ENCODE data around the gene FBXL19. TPM values are rescaled to one million over a fixed set of nuclear protein-coding genes. Genes with fewer than 3 reads are reported as not detected.

The FBXL19 gene
- total and polyA plus RNA-seq, 2 experiments from 2014 or later: 0.64 to 18.2 TPM

GRCh38 chr16:30921748-30922419 is 1.5 kb upstream of the FBXL19 start:
- Histone ChIP-seq H3K27me3 (replicated peaks; ENCODE audit: insufficient read depth) (no peaks in the 10 kb centered on the region), H3K4me1 (ENCODE audit: insufficient read depth) (peaks cover 7% of the 10 kb centered on the region; the same call in 1 of the 2 replicates), H3K36me3 (ENCODE audit: low read depth) (no peaks in the 10 kb centered on the region), H3K9me3 (ENCODE audit: low read depth) (no peaks in the 10 kb centered on the region), H3K27ac (peak overlapping the region; percentile 57), H3K9ac (peak overlapping the region; percentile 62), H2AFZ (peak overlapping the region; percentile 90), H3K4me3 (peak overlapping the region; percentile 91), H3K79me2 (ENCODE audit: insufficient read depth) (peaks cover 7% of the 10 kb centered on the region), H3F3A (ENCODE audit: insufficient read depth) (no peaks in the 10 kb centered on the region), H3K4me2 (ENCODE audit: unreplicated experiment) (peak overlapping the region; percentile 83), H3K9me2 (ENCODE audit: insufficient read depth) (no peaks in the 10 kb centered on the region), H4K20me1 (ENCODE audit: insufficient read depth) (no peaks in the 10 kb centered on the region)
- in situ Hi-C loops (cut with MboI): no loop called here
- 1 to 2% methylated on average over 37 of the region's 37 CpGs for WGBS, 2 experiments (ENCODE audit: low coverage in 1 of 2, low lambda C conversion rate in 2 of 2, missing lambda C conversion rate in 2 of 2)
- no peak for TF ChIP-seq EZH2 (IDR thresholded peaks at IDR 0.05; ENCODE audit: insufficient read depth, poor library complexity, severe bottlenecking)
- no peak for TF ChIP-seq EZH2phosphoT487 (IDR thresholded peaks at IDR 0.05; ENCODE audit: insufficient read depth, low read depth)
- DNase-seq: peak; percentile 97

- Histone ChIP-seq H3K4me3 (peak overlapping the region; percentile 91), H3K9me3 (ENCODE audit: low read depth) (no peaks in the 10 kb centered on the region), H3K9me2 (ENCODE audit: insufficient read depth) (no peaks in the 10 kb centered on the region), H3K9ac (peak overlapping the region; percentile 79), H3F3A (ENCODE audit: insufficient read depth) (no peaks in the 10 kb centered on the region), H3K27ac (peak overlapping the region; percentile 89), H2AFZ (peak overlapping the region; percentile 90), H4K20me1 (ENCODE audit: insufficient read depth) (no peaks in the 10 kb centered on the region), H3K27me3 (replicated peaks; ENCODE audit: insufficient read depth) (no peaks in the 10 kb centered on the region), H3K36me3 (ENCODE audit: low read depth) (no peaks in the 10 kb centered on the region), H3K4me1 (ENCODE audit: insufficient read depth) (peaks cover 7% of the 10 kb centered on the region; the same call in 1 of the 2 replicates), H3K4me2 (ENCODE audit: unreplicated experiment) (peak overlapping the region; percentile 83), H3K79me2 (ENCODE audit: insufficient read depth) (peaks cover 7% of the 10 kb centered on the region)
- DNase-seq: peak; percentile 100
- TF ChIP-seq EZH2phosphoT487 (IDR thresholded peaks at IDR 0.05; ENCODE audit: insufficient read depth, low read depth) (no peak), EZH2 (IDR thresholded peaks at IDR 0.05; ENCODE audit: insufficient read depth, poor library complexity, severe bottlenecking) (no peak)
- 1% methylated on average over 42 of the region's 42 CpGs for WGBS, 2 experiments (ENCODE audit: low coverage in 1 of 2, low lambda C conversion rate in 2 of 2, missing lambda C conversion rate in 2 of 2)
- in situ Hi-C loops (cut with MboI): no loop called here
These were observed 882 bp upstream of the FBXL19 start for GRCh38 chr16:30922420-30922959.

DNA sequence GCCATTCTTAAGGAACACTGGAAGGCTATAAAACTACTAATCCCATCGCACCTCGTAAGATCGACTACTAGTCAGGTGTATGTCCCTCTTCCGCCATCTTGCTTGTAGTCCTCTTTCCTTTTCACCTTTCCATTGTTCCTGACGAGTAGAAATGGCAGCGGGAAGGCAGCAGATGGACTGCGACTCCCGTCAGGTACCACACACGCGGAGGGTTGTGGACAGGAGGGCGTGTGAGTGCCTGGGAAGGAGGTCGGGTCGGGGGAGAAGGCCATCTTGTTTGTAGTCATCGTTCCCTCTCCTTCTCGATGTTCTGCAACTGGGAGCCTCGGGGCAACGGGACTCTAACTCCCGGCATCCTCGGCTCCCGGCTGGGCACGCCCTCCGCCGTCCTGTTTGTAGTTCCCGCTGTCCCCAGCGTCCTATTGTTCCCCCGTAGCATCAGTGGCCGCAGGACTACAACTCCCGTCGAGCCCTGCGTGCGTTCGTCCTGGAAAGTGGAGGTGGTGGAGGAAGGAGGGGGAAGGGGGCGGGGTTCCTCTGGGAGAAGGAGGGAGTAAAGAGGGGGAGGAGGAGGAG is 324 bp upstream of the FBXL19 start:
- TF ChIP-seq EZH2 (IDR thresholded peaks at IDR 0.05; ENCODE audit: insufficient read depth, poor library complexity, severe bottlenecking) (no peak), EZH2phosphoT487 (IDR thresholded peaks at IDR 0.05; ENCODE audit: insufficient read depth, low read depth) (no peak)
- Histone ChIP-seq H3K4me2 (ENCODE audit: unreplicated experiment) (peak overlapping the region; percentile 59), H2AFZ (peak overlapping the region; percentile 89), H3K79me2 (ENCODE audit: insufficient read depth) (peaks cover 7% of the 10 kb centered on the region), H3K36me3 (ENCODE audit: low read depth) (no peaks in the 10 kb centered on the region), H3F3A (ENCODE audit: insufficient read depth) (no peaks in the 10 kb centered on the region), H4K20me1 (ENCODE audit: insufficient read depth) (no peaks in the 10 kb centered on the region), H3K9me2 (ENCODE audit: insufficient read depth) (no peaks in the 10 kb centered on the region), H3K27ac (peak overlapping the region; percentile 89), H3K4me1 (ENCODE audit: insufficient read depth) (peaks cover 7% of the 10 kb centered on the region; the same call in 1 of the 2 replicates), H3K4me3 (peak overlapping the region; percentile 91), H3K27me3 (replicated peaks; ENCODE audit: insufficient read depth) (no peaks in the 10 kb centered on the region), H3K9me3 (ENCODE audit: low read depth) (no peaks in the 10 kb centered on the region), H3K9ac (peak overlapping the region; percentile 79)
- in situ Hi-C loops (cut with MboI): no loop called here
- 1 to 2% methylated on average over 31 to 33 of the region's 33 CpGs for WGBS, 2 experiments (ENCODE audit: low coverage in 1 of 2, low lambda C conversion rate in 2 of 2, missing lambda C conversion rate in 2 of 2)
- peak; percentile 100 for DNase-seq

DNA sequence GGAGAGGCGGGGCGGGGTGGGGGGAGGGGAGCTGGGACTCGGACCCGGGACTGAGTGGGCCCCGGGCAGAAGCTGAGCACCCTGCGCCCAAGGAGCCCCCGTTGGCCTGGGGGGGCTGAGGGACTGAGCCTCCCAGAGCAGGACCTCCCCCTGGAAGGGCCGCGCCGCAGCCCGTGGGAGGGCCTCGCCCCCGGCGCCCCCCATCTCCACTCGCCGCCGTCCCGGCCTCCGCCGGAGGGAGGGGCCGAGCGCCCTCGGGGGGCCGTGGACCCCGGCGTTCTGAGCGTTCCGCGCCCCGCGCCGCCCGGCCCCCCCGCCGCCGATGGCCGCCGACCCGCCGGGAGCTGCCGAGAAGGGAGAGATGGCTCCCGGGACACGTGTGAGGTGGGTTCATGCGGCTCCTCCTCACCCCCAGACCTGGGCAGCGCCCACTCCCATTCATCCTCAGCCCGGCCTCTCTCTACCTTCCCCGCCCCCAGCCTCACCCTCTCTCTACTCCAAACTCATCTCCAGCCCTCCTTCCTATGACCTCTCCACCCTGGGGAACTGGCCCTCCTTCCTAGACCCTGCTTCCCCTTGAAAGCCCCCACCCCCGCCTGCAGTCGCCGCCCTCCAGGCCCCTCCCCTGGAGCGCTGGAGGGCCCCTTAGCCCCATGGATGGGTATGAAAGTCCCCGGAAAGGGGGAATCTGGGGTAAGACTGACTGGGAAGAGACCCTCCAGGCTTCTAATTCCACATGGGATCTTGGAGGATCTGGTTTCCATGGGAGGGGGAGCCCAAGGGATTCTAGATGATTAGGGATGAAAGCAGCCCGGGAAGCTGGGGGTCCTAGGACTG is 922 bp downstream of the FBXL19 start:
- peak; percentile 25 for DNase-seq
- peak overlapping the region; percentile 91 for H3K4me3 ChIP-seq
- H3F3A ChIP-seq (ENCODE audit: insufficient read depth): no peaks in the 10 kb centered on the region
- in situ Hi-C loops (cut with MboI): no loop called here
- no peak overlapping the region for H3K27ac ChIP-seq
- H3K4me2 ChIP-seq (ENCODE audit: unreplicated experiment): peak overlapping the region; percentile 83
- no peaks in the 10 kb centered on the region for H4K20me1 ChIP-seq (ENCODE audit: insufficient read depth)
- WGBS, 2 experiments (ENCODE audit: low coverage in 1 of 2, low lambda C conversion rate in 2 of 2, missing lambda C conversion rate in 2 of 2): 6 to 16% methylated on average over 13 to 44 of the region's 53 CpGs
- peak overlapping the region; percentile 61 for H3K9ac ChIP-seq
- no peaks in the 10 kb centered on the region for H3K36me3 ChIP-seq (ENCODE audit: low read depth)
- no peak overlapping the region for H2AFZ ChIP-seq
- H3K27me3 ChIP-seq (replicated peaks; ENCODE audit: insufficient read depth): no peaks in the 10 kb centered on the region
- no peaks in the 10 kb centered on the region for H3K9me2 ChIP-seq (ENCODE audit: insufficient read depth)
- H3K9me3 ChIP-seq (ENCODE audit: low read depth): no peaks in the 10 kb centered on the region
- TF ChIP-seq EZH2phosphoT487 (IDR thresholded peaks at IDR 0.05; ENCODE audit: insufficient read depth, low read depth): no peak
- TF ChIP-seq EZH2 (IDR thresholded peaks at IDR 0.05; ENCODE audit: insufficient read depth, poor library complexity, severe bottlenecking): no peak
- H3K4me1 ChIP-seq (ENCODE audit: insufficient read depth): peaks cover 7% of the 10 kb centered on the region; the same call in 1 of the 2 replicates
- H3K79me2 ChIP-seq (ENCODE audit: insufficient read depth): peaks cover 7% of the 10 kb centered on the region
